Tibial nerve (tissue), 4 donors: ENCODE measurements around the gene GALNT11.

ENCODE experiments used
- CTCF ChIP-seq, 5 experiments: fragments of 200-600 bp in 3 of 5; fragments of 450-650 bp in 2 of 5; sonication (generic) in 3 of 5; IDR thresholded peaks; one replicate each; pipeline ENCODE4 v1.5.1; 2016 to 2019; ENCODE audit warnings: antibody characterized with exemption in 5 of 5, mild to moderate bottlenecking in 3 of 5, moderate library complexity in 2 of 5
- EP300 ChIP-seq, 2 donors: sonication (generic); formaldehyde crosslinking; IDR thresholded peaks; one replicate each; pipeline ENCODE4 v1.6.1; 2017; ENCODE audit warnings: antibody characterized with exemption in 2 of 2, mild to moderate bottlenecking in 1 of 2
- POLR2A ChIP-seq, 2 donors: fragments of 450-650 bp; IDR thresholded peaks; one replicate each; pipeline ENCODE4 v1.6.1; 2017; ENCODE audit warnings: antibody characterized with exemption in 2 of 2, mild to moderate bottlenecking in 2 of 2, moderate library complexity in 2 of 2

- no peak for TF ChIP-seq CTCF (IDR thresholded peaks at IDR 0.05)
- no peak for TF ChIP-seq EP300 (IDR thresholded peaks at IDR 0.05)
- no peak for TF ChIP-seq POLR2A (IDR thresholded peaks at IDR 0.05)
These were observed 53.3 kb downstream of the GALNT11 start for GRCh38 chr7:152078786-152079185.
